GM23248 (cell line): ENCODE results near the gene TMEM161A. TPM values are rescaled to one million over a fixed set of nuclear protein-coding genes. Genes with fewer than 3 reads are reported as not detected.
"Not testable (repeated sequence)": the region's sequence is repeated elsewhere in the genome, so short reads cannot be mapped to it uniquely, and the experiment has no call there.

Experiments
- DNase-seq: peaks from one replicate; pipeline ENCODE4 v3.0.0-alpha.2; 2015
- H2AFZ ChIP-seq: fragments of 200-600 bp; sonication (generic); 2 replicates; pipeline ENCODE4 v1.6.1; 2016; ENCODE audit warnings: antibody characterized with exemption
- H3F3A ChIP-seq: fragments of 200-600 bp; sonication (generic); 2 replicates; pipeline ENCODE4 v1.6.1; 2016; ENCODE audit warnings: mild to moderate bottlenecking, antibody characterized with exemption, mixed run types; ENCODE audit not compliant: insufficient read depth
- H3K27ac ChIP-seq: fragments of 200-600 bp; sonication (generic); 2 replicates; pipeline ENCODE4 v1.5.1; 2016; ENCODE audit warnings: mild to moderate bottlenecking
- H3K27me3 ChIP-seq: fragments of 200-600 bp; sonication (generic); replicated peaks from 2 replicates; pipeline ENCODE4 v1.6.1; 2016; ENCODE audit warnings: mild to moderate bottlenecking; ENCODE audit not compliant: insufficient read depth
- H3K36me3 ChIP-seq: fragments of 200-600 bp; sonication (generic); 2 replicates; pipeline ENCODE4 v1.6.1; 2016; ENCODE audit warnings: low read depth, mild to moderate bottlenecking
- H3K4me1 ChIP-seq: fragments of 200-600 bp; sonication (generic); 2 replicates; pipeline ENCODE4 v1.6.1; 2016; ENCODE audit warnings: mild to moderate bottlenecking; ENCODE audit not compliant: insufficient read depth
- H3K4me2 ChIP-seq: fragments of 200-600 bp; sonication (generic); one replicate; pipeline ENCODE4 v1.6.1; 2016; ENCODE audit warnings: mild to moderate bottlenecking; ENCODE audit not compliant: unreplicated experiment
- H3K4me3 ChIP-seq: fragments of 200-600 bp; sonication (generic); 2 replicates; pipeline ENCODE4 v1.5.1; 2016; ENCODE audit warnings: mild to moderate bottlenecking
- H3K79me2 ChIP-seq: fragments of 200-600 bp; sonication (generic); 2 replicates; pipeline ENCODE4 v1.6.1; 2016; ENCODE audit warnings: mild to moderate bottlenecking; ENCODE audit not compliant: insufficient read depth
- H3K9ac ChIP-seq: fragments of 200-600 bp; sonication (generic); 2 replicates; pipeline ENCODE4 v1.6.1; 2016; ENCODE audit warnings: mild to moderate bottlenecking
- H3K9me2 ChIP-seq: fragments of 200-600 bp; sonication (generic); 2 replicates; pipeline ENCODE4 v1.6.1; 2016; ENCODE audit warnings: mixed run types, mild to moderate bottlenecking, moderate library complexity; ENCODE audit not compliant: insufficient read depth
- H3K9me3 ChIP-seq: fragments of 200-600 bp; sonication (generic); one replicate; pipeline ENCODE4 v1.6.1; 2017; ENCODE audit warnings: low read depth
- H4K20me1 ChIP-seq: fragments of 200-600 bp; sonication (generic); 2 replicates; pipeline ENCODE4 v1.6.0; 2016; ENCODE audit not compliant: insufficient read depth
- EZH2 ChIP-seq: fragments of 200-600 bp; sonication (generic); IDR thresholded peaks from 2 replicates; pipeline ENCODE4 v1.6.1; 2018; ENCODE audit warnings: antibody characterized with exemption, mild to moderate bottlenecking; ENCODE audit not compliant: insufficient read depth, poor library complexity, severe bottlenecking
- EZH2phosphoT487 ChIP-seq: fragments of 200-600 bp; sonication (generic); IDR thresholded peaks from 2 replicates; pipeline ENCODE4 v1.6.1; 2018; ENCODE audit warnings: antibody characterized with exemption, moderate library complexity, mild to moderate bottlenecking, low read depth; ENCODE audit not compliant: insufficient read depth
- WGBS, 2 experiments: methylation state at CpG; one replicate each; pipeline ENCODE4 v1.1.6; 2015 to 2017; ENCODE audit warnings: low lambda C conversion rate in 2 of 2, low coverage in 1 of 2; ENCODE audit errors: missing lambda C conversion rate in 2 of 2; 5-methylcytosine and 5-hydroxymethylcytosine counted together
- in situ Hi-C: fragments of 300-500 bp; cut with MboI; formaldehyde crosslinking; loops from 2 replicates; pipeline ENCODE4 v1.15.0; 2020
- polyA plus RNA-seq: library from polyadenylated mRNA; unstranded; fragments of >200 nt; fragmentation: Nextera tagmentation; extraction: Ambion mirVana; gene quantifications from 2 replicates; pipeline ENCODE4 v1.2.1, GENCODE V29; 2016
- total RNA-seq: library from RNA; depleted of rRNA; stranded (reverse); fragments of >200 nt; shearing (Covaris generic); gene quantifications from 2 replicates; pipeline ENCODE4 v1.2.3, GENCODE V29; 2014

TMEM161A gene
- total and polyA plus RNA-seq, 2 experiments from 2014 or later: 29.1 to 33.7 TPM

DNA sequence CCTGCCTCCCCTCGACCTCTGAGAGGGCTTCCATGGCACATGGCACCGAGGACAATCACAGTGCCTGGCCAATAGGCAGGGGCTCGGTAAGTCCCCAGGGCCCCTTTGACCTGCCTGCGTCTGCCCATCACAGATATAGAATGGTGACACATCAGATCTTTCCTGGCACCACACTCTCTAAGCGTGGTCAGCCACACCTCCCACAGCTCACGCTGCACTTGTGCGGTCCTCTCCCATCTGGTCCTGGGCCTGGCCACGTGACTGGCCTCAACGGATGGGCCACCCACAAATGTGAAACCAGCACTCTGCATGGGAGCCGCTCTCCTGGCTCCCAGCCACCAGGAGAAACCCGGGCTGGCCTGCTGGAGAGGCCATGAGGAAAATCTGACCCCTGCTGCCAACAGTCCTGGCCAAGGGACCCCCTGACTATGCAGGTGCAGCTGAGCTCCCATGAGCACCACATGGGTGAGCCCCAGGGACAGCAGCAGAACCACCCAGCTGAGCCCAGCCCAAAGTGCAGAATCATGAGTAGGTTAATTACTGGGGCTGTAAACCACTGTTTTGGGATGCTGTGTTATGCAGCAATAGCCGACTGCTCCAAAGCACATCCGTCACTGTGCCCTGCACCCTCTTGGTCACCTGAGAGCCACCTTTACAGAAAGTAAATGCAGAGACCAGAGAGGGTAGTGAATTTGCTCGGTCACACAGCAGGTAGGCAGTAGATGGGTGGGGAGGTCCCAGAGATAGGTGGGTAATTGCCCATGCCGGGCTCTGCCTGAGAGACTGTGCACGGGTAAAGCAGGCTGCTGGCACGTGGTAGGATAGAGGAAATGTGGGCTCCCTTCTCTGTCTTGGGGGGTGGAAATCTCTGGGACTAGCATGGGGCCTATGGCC lies 41.5 kb upstream of the TMEM161A start:
- H3K4me1 ChIP-seq: no peaks in the 10 kb centered on the region
- no peak overlapping the region for H3K4me3 ChIP-seq
- no peaks in the 10 kb centered on the region for H3K9me2 ChIP-seq
- no peaks in the 10 kb centered on the region for H3K9me3 ChIP-seq
- no peaks in the 10 kb centered on the region for H3F3A ChIP-seq
- H3K9ac ChIP-seq: no peak overlapping the region
- no peak overlapping the region for H2AFZ ChIP-seq
- H3K79me2 ChIP-seq: no peaks in the 10 kb centered on the region
- H3K27ac ChIP-seq: no peak overlapping the region
- no peaks in the 10 kb centered on the region for H3K27me3 ChIP-seq
- in situ Hi-C loops: no loop called here
- H3K36me3 ChIP-seq: peaks cover 4% of the 10 kb centered on the region; the same call in 1 of the 2 replicates
- WGBS, 2 experiments: 86 to 87% methylated on average over 17 of the region's 17 CpGs
- DNase-seq: no peak
- H4K20me1 ChIP-seq: no peaks in the 10 kb centered on the region
- H3K4me2 ChIP-seq: no peak overlapping the region
- TF ChIP-seq EZH2phosphoT487: no peak
- TF ChIP-seq EZH2: no peak

DNA sequence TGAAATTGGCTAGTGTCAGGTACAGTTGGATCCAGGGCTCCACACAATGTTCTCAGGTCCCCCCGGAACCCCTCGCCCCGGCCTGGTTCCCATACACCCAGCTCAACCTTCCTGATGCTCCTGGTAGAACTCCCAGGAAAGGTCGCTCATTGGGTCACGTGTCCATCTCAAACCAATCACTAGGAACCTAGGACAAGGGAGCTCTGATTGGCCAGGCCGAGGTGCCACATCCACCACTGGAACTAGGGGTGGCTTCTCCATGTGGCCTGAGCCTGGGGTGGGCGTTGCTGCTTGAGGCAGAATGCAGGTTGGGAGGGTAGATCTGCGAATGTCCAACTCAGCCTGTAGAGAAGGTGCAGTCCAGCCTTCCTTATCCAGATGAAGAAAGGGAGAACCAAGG lies 38.7 kb upstream of the TMEM161A start:
- DNase-seq: peak; percentile 20
- Histone ChIP-seq H3K79me2 (no peaks in the 10 kb centered on the region), H3K4me2 (no peak overlapping the region), H3F3A (no peaks in the 10 kb centered on the region), H4K20me1 (no peaks in the 10 kb centered on the region), H3K4me1 (no peaks in the 10 kb centered on the region), H3K4me3 (no peak overlapping the region), H3K36me3 (peaks cover 4% of the 10 kb centered on the region; the same call in 1 of the 2 replicates), H3K9me2 (no peaks in the 10 kb centered on the region), H3K27ac (no peak overlapping the region), H3K9me3 (no peaks in the 10 kb centered on the region), H2AFZ (no peak overlapping the region), H3K27me3 (no peaks in the 10 kb centered on the region), H3K9ac (no peak overlapping the region)
- WGBS, 2 experiments: 71 to 74% methylated on average over 8 of the region's 8 CpGs
- in situ Hi-C loops: no loop called here
- TF ChIP-seq EZH2phosphoT487: no peak
- no peak for TF ChIP-seq EZH2

DNA sequence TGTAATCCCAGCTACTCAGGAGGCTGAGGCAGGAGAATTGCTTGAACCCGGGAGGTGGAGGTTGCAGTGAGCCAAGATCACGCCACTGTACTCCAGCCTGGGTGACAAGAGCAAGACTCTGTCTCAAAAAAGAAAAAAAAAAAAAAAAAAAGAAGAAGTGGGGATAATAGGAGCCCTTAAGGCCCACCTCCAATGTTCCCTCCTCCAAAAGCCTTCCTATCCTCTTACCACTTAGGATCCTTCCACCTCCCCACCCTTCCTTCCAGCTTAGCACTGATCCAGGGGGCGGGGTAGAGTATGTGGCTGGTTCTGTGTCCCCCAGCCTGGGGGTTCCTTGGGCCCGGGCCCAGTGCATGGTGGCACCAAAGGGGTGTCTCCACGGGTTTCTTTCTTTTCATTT lies 35.0 kb upstream of the TMEM161A start:
- H3K4me1 ChIP-seq, H3K9ac ChIP-seq, H3K4me2 ChIP-seq, H3K9me3 ChIP-seq, H3K79me2 ChIP-seq, in situ Hi-C loops, H4K20me1 ChIP-seq, DNase-seq, H3K36me3 ChIP-seq, H3F3A ChIP-seq, H3K27ac ChIP-seq, H3K27me3 ChIP-seq, H3K9me2 ChIP-seq, H2AFZ ChIP-seq, H3K4me3 ChIP-seq: not testable (repeated sequence)
- 75 to 78% methylated on average over 5 of the region's 5 CpGs for WGBS, 2 experiments

DNA sequence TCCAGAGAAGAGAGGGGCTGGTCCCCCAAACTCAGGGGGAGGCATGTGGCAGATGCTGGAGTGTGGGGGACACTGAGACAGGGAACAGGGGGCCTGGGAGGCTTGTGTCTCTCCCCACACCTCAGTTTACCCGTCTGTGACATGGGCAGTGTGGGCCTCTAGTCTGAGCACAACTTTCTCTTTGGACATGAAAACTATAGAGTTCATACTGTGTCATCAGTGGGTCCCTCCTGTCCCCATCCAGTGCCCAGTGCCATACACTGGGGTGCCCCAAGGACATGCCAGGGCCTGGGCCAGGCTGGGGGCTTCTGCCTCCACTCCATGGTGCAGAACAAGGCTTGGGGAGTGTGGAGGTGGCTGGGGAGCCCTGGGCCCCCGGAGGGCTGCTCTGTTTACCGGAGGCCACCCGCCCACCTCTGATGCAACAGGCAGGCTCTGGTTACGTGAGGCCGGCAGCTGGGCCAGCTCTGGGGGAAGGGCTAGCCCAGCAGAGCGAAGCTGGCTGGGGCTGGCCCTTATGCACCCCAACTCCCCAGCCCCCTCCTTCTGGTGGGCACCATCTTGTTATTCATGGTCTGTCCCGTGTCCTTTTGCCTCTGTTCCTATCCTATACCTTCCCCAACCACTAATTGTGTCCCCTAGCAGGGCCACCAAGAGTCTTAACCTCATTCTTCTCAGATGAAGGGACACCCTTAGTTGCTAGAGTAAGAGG lies 33.7 kb upstream of the TMEM161A start:
- Histone ChIP-seq H2AFZ (no peak overlapping the region), H3K27me3 (no peaks in the 10 kb centered on the region), H3K9me3 (no peaks in the 10 kb centered on the region), H3F3A (no peaks in the 10 kb centered on the region), H3K9ac (0 out of 2 replicates have a peak overlapping the region, but pooled peaks have one; percentile 21), H3K4me2 (no peak overlapping the region), H3K79me2 (no peaks in the 10 kb centered on the region), H3K27ac (no peak overlapping the region), H3K4me3 (no peak overlapping the region), H3K9me2 (no peaks in the 10 kb centered on the region), H4K20me1 (no peaks in the 10 kb centered on the region), H3K4me1 (no peaks in the 10 kb centered on the region), H3K36me3 (no peaks in the 10 kb centered on the region)
- peak; percentile 37 for DNase-seq
- WGBS, 2 experiments: 73% methylated on average over 7 to 8 of the region's 8 CpGs
- TF ChIP-seq EZH2 (no peak), EZH2phosphoT487 (no peak)
- in situ Hi-C loops: no loop called here
